ENCODE results near the gene TRAPPC2L. TPM values are rescaled to one million over a fixed set of nuclear protein-coding genes. Genes with fewer than 3 reads are reported as not detected.

TRAPPC2L gene
- polyA plus RNA-seq, 3 donors: 38.8 to 89.3 (median 82.4) TPM

DNA sequence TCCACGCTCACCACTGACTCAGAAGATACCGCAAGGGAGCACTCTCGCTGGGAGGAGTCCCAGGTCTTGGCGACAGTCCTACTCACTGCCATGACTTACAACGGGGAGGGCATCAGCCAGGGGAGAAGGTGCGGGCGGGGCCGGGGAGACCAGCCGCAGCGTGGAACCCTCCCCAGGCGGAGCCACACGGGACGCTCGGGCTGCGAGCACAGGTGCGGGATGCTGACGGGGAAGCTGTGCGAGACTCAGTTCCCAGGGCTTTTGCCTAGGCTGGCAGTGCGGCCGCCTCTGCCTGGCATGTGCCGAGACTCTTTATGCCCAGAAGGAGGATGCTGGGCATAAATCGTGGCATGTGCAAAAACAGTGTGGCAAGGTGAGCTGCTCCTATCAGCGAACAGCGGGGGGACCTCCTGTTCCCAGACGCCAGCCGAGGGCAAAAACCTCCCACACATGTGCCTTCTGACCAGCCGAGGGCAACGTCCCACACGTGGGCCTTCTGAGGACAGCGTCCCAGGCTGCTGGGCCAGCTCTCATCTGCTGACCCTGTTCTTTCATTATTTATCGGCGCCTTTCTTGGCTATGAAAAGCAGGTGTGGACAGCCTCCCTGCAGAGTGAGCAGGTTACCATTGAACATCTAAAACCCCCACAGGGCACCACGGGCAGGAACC is 6.3 kb upstream of the TRAPPC2L start:
- H3K27ac Mint-ChIP-seq: no peak overlapping the region
- no peaks in the 10 kb centered on the region for H3K9me3 Mint-ChIP-seq
- H3K4me3 Mint-ChIP-seq: no peak overlapping the region

DNA sequence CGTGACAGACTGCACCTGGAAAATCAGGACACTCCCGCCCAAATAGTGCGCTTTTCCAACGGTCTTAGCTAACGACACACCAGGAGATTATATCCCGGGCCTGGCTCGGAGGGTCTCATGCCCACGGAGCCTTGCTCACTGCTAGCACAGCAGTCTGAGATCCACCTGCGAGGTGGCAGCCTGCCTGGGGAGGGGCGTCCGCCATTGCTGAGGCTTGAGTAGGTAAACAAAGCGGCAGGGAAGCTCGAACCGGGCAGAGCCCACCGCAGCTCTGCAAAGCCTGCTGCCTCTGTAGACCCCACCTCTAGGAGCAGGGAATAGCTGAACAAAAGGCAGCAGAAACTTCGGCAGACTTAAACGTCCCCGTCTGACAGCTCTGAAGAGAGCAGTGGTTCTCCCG is 5.3 kb upstream of the TRAPPC2L start:
- peaks cover 37 to 38% of the 10 kb centered on the region in 2 donors for H3K4me1 ChIP-seq (ENCODE audit: control insufficient read depth in 1 of 2, insufficient read depth in 2 of 2, low read length in 2 of 2)
- H3K36me3 ChIP-seq (replicated peaks in 1 of 2; ENCODE audit: control insufficient read depth in 1 of 2, insufficient read depth in 2 of 2, low read length in 2 of 2): peaks cover 22 to 24% of the 10 kb centered on the region in 2 donors
- no peak overlapping the region for H3K27ac Mint-ChIP-seq
- no peak for DNase-seq
- no peaks in the 10 kb centered on the region for H3K9me3 ChIP-seq (replicated peaks in 1 of 2; ENCODE audit: control insufficient read depth in 1 of 2, insufficient read depth in 1 of 2, low read length in 2 of 2)
- no peak overlapping the region for H3K4me3 ChIP-seq (replicated peaks in 1 of 3; ENCODE audit: low read depth in 2 of 3, low read length in 3 of 3)
- peaks cover 35% of the 10 kb centered on the region for H3K79me2 ChIP-seq (ENCODE audit: insufficient read depth, low read length)
- peaks cover 83% of the 10 kb centered on the region for H4K20me1 ChIP-seq (ENCODE audit: insufficient read depth, low read length)
- no peaks in the 10 kb centered on the region for H3K27me3 ChIP-seq (ENCODE audit: control insufficient read depth in 2 of 2, insufficient read depth in 2 of 2, low read length in 2 of 2)
- intact Hi-C loops (cut with micrococcal nuclease): loop anchor here (10.0 kb wide), 2 partner anchors 363 to 653 kb away; partner anchors contain the start of genes SPG7 (in 1 of the 2) and ZNF778 (in 1 of the 2)
- 98% methylated on average over 19 of the region's 19 CpGs for WGBS (ENCODE audit: insufficient coverage)
- H3K4me2 ChIP-seq (replicated peaks; ENCODE audit: extremely low read depth, low read length, poor library complexity, severe bottlenecking): no peak overlapping the region
- H3K36me3 Mint-ChIP-seq: peaks cover 26 to 46% of the 10 kb centered on the region in 2 donors
- peaks cover 0 to 2% (median 0%) of the 10 kb centered on the region in 3 donors for H3K27me3 Mint-ChIP-seq (ENCODE audit: low read depth in 3 of 3)
- no peaks in the 10 kb centered on the region for H3K9me3 Mint-ChIP-seq
- H3K4me1 Mint-ChIP-seq: peaks cover 40% of the 10 kb centered on the region
- no peak overlapping the region for H3K9ac ChIP-seq (ENCODE audit: insufficient read depth, low read length, poor library complexity, severe bottlenecking)
- no peak overlapping the region for H3K4me3 Mint-ChIP-seq
- TF ChIP-seq, protein P1, sequence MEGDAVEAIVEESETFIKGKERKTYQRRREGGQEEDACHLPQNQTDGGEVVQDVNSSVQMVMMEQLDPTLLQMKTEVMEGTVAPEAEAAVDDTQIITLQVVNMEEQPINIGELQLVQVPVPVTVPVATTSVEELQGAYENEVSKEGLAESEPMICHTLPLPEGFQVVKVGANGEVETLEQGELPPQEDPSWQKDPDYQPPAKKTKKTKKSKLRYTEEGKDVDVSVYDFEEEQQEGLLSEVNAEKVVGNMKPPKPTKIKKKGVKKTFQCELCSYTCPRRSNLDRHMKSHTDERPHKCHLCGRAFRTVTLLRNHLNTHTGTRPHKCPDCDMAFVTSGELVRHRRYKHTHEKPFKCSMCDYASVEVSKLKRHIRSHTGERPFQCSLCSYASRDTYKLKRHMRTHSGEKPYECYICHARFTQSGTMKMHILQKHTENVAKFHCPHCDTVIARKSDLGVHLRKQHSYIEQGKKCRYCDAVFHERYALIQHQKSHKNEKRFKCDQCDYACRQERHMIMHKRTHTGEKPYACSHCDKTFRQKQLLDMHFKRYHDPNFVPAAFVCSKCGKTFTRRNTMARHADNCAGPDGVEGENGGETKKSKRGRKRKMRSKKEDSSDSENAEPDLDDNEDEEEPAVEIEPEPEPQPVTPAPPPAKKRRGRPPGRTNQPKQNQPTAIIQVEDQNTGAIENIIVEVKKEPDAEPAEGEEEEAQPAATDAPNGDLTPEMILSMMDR (IDR thresholded peaks at IDR 0.05): no peak
- no peak overlapping the region for H3K27ac ChIP-seq (ENCODE audit: low read depth in 1 of 2, low read length in 2 of 2)
- no peak overlapping the region for H2AFZ ChIP-seq (ENCODE audit: insufficient read depth, low read depth, low read length, poor library complexity, severe bottlenecking)

More for the DNA sequence above, 6.3 kb upstream of the TRAPPC2L start:
- peaks cover 22 to 24% of the 10 kb centered on the region in 2 donors for H3K36me3 ChIP-seq (replicated peaks in 1 of 2; ENCODE audit: control insufficient read depth in 1 of 2, insufficient read depth in 2 of 2, low read length in 2 of 2)
- peaks cover 36% of the 10 kb centered on the region for H3K4me1 Mint-ChIP-seq
- H3K4me1 ChIP-seq (ENCODE audit: control insufficient read depth in 1 of 2, insufficient read depth in 2 of 2, low read length in 2 of 2): peaks cover 30 to 31% of the 10 kb centered on the region in 2 donors
- H3K79me2 ChIP-seq (ENCODE audit: insufficient read depth, low read length): peaks cover 28% of the 10 kb centered on the region
- no peak overlapping the region for H2AFZ ChIP-seq (ENCODE audit: insufficient read depth, low read depth, low read length, poor library complexity, severe bottlenecking)
- H4K20me1 ChIP-seq (ENCODE audit: insufficient read depth, low read length): peaks cover 87% of the 10 kb centered on the region
- intact Hi-C loops (cut with micrococcal nuclease): loop anchor here (10.0 kb wide), 2 partner anchors 364 to 654 kb away; partner anchors contain the start of genes SPG7 (in 1 of the 2) and ZNF778 (in 1 of the 2)
- H3K27me3 Mint-ChIP-seq (ENCODE audit: low read depth in 3 of 3): peaks cover 0 to 2% (median 0%) of the 10 kb centered on the region in 3 donors
- H3K9ac ChIP-seq (ENCODE audit: insufficient read depth, low read length, poor library complexity, severe bottlenecking): no peak overlapping the region
- H3K9me3 ChIP-seq (replicated peaks in 1 of 2; ENCODE audit: control insufficient read depth in 1 of 2, insufficient read depth in 1 of 2, low read length in 2 of 2): no peaks in the 10 kb centered on the region
- peaks cover 28 to 51% of the 10 kb centered on the region in 2 donors for H3K36me3 Mint-ChIP-seq
- no peak for DNase-seq
- WGBS (ENCODE audit: insufficient coverage): 98% methylated on average over 31 of the region's 33 CpGs
- H3K4me3 ChIP-seq (replicated peaks in 1 of 3; ENCODE audit: low read depth in 2 of 3, low read length in 3 of 3): no peak overlapping the region
- H3K27ac ChIP-seq (ENCODE audit: low read depth in 1 of 2, low read length in 2 of 2): no peak overlapping the region
- H3K27me3 ChIP-seq (ENCODE audit: control insufficient read depth in 2 of 2, insufficient read depth in 2 of 2, low read length in 2 of 2): no peaks in the 10 kb centered on the region
- TF ChIP-seq, protein P1 (IDR thresholded peaks at IDR 0.05): no peak
- H3K4me2 ChIP-seq (replicated peaks; ENCODE audit: extremely low read depth, low read length, poor library complexity, severe bottlenecking): no peak overlapping the region
